Panc1 (cell line): Measurements from ENCODE around the gene ZNF407.

Experiments used
- TCF7L2 ChIP-seq: IDR thresholded peaks from 2 replicates; pipeline ENCODE4 v1.6.1; 2011; ENCODE audit warnings: mild to moderate bottlenecking, low read depth, low read length, inconsistent platforms
- TF ChIP-seq, protein P1 (sequence below): fragments of 450-650 bp; IDR thresholded peaks from 2 replicates; pipeline ENCODE4 v1.5.1; 2017; ENCODE audit warnings: mild to moderate bottlenecking

DNA sequence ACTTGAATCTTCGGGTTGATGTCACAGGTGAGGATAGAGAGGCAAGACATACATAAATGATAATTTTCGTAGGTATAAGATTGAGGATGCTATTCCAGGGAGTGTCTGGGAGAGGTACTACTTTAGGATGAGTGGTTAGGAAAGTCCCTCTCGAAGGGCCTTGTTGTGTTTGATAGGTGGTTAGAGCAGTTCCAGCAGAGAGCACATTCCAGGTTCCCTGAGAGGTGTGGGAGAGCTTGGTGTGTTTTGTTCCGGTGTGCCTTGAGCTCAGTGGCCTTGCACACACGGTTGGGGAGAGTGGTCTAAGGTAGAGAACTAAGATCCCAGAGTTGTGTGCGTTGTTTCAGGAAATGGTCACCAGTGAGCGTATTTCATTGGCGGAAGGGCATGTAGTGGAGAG, 191.4 kb downstream of the ZNF407 start:
- no peak for TF ChIP-seq TCF7L2
- TF ChIP-seq, protein P1, sequence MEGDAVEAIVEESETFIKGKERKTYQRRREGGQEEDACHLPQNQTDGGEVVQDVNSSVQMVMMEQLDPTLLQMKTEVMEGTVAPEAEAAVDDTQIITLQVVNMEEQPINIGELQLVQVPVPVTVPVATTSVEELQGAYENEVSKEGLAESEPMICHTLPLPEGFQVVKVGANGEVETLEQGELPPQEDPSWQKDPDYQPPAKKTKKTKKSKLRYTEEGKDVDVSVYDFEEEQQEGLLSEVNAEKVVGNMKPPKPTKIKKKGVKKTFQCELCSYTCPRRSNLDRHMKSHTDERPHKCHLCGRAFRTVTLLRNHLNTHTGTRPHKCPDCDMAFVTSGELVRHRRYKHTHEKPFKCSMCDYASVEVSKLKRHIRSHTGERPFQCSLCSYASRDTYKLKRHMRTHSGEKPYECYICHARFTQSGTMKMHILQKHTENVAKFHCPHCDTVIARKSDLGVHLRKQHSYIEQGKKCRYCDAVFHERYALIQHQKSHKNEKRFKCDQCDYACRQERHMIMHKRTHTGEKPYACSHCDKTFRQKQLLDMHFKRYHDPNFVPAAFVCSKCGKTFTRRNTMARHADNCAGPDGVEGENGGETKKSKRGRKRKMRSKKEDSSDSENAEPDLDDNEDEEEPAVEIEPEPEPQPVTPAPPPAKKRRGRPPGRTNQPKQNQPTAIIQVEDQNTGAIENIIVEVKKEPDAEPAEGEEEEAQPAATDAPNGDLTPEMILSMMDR: no peak
